Stomach smooth muscle (tissue), 2 donors: ENCODE results near the gene TAF4.
"Not testable (repeated sequence)": the region's sequence is repeated elsewhere in the genome, so short reads cannot be mapped to it uniquely, and the experiment has no call there.

Experiments
- H3K27ac ChIP-seq: one replicate; pipeline ENCODE4 v1.7.0; 2013; ENCODE audit warnings: mild to moderate bottlenecking, low read length, inconsistent platforms
- H3K27me3 ChIP-seq, 2 donors: one replicate each; pipeline ENCODE4 v1.7.0; 2013; ENCODE audit warnings: low read length in 2 of 2; ENCODE audit not compliant: insufficient read depth in 2 of 2, control insufficient read depth in 1 of 2
- H3K36me3 ChIP-seq, 2 donors: one replicate each; pipeline ENCODE4 v1.7.0; 2013; ENCODE audit warnings: low read length in 2 of 2; ENCODE audit not compliant: control insufficient read depth in 2 of 2, insufficient read depth in 2 of 2
- H3K4me1 ChIP-seq: one replicate; pipeline ENCODE4 v1.7.0; 2013; ENCODE audit warnings: low read length; ENCODE audit not compliant: control insufficient read depth, insufficient read depth
- H3K4me3 ChIP-seq, 2 donors: one replicate each; pipeline ENCODE4 v1.7.0; 2013; ENCODE audit warnings: low read length in 2 of 2
- H3K9ac ChIP-seq, 2 donors: one replicate each; pipeline ENCODE4 v1.7.0; 2013; ENCODE audit warnings: low read length in 2 of 2, mild to moderate bottlenecking in 1 of 2
- H3K9me3 ChIP-seq, 2 donors: one replicate each; pipeline ENCODE4 v1.7.0; 2013; ENCODE audit warnings: low read length in 2 of 2; ENCODE audit not compliant: control insufficient read depth in 2 of 2
- donor health status: healthy.
- donor health status: Pancreatic carcinoma.

TAF4 gene

DNA sequence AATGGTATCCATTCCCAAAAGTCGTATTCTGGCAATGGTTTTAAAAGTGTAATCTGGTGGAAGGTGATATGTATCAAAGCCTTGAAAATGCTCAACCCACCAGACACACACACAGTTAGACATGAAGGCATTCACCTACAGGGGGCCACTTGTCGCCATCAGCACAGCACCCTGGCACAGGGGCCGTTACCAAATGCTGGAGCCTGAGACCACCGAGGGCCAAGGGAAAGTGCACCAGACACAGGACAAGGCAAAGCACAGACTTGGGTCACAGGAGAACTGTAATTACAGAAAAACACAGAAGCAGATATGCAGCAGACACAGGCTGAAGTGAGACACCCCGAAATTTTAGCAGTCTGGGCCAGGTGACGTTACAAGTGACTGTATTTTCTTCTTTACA, 9.3 kb downstream of the TAF4 start:
- H3K9me3 ChIP-seq, result no peaks in the 10 kb centered on the region
- H3K9ac ChIP-seq, result no peak overlapping the region
- no peak overlapping the region for H3K4me3 ChIP-seq
- no peak overlapping the region for H3K27ac ChIP-seq
- H3K4me1 ChIP-seq, result peaks cover 13% of the 10 kb centered on the region
- peaks cover 0 to 6% of the 10 kb centered on the region in 2 donors for H3K36me3 ChIP-seq
- H3K27me3 ChIP-seq, result no peaks in the 10 kb centered on the region

DNA sequence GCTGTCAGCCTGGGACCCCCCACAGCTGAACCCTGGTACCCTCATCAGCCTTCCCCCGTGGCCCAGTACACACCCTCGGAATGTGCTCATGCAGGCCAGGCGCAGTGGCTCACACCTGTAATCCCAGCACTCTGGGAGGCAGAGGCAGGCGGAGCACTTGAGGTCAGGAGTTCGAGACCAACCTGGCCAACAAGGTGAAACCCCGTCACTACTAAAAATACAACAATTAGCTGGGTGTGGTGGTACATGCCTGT, 9.9 kb downstream of the TAF4 start:
- not testable (repeated sequence) for H3K9me3 ChIP-seq, H3K36me3 ChIP-seq, H3K27ac ChIP-seq, H3K4me3 ChIP-seq, H3K9ac ChIP-seq, H3K27me3 ChIP-seq
- peaks cover 13% of the 10 kb centered on the region for H3K4me1 ChIP-seq

DNA sequence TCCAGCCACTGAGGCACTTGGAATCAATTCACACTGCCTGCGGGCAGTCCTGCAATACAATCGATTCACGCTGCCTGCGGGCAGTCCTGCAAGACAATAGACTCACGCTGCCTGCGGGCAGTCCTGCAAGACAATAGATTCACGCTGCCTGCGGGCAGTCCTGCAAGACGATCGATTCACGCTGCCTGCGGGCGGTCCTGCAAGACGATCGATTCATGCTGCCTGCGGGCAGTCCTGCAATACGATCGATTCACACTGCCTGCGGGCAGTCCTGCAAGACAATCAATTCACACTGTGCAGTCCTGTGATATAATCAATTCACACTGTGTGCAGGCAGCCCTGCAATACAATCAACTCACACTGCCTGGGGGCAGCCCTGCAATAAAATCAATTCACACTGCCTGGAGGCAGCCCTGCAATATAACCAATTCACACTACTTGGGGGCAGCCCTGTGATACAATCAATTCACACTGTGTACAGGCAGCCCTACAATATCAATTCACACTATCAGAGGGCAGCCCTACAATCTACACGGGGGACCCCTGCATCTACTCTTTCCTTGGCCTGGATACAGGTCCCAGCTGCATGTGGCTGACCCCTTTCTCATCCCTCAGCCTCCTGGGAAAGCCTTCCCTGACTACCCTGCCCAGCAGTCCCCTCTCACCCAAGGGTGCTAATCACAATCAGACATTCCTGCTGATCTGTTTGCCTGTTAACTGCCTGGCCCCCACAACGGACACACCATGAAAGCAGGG, 10.4 kb downstream of the TAF4 start:
- H3K36me3 ChIP-seq, result peaks cover 0 to 6% of the 10 kb centered on the region in 2 donors
- H3K4me3 ChIP-seq, result no peak overlapping the region
- no peak overlapping the region for H3K27ac ChIP-seq
- H3K4me1 ChIP-seq, result peaks cover 12% of the 10 kb centered on the region
- H3K9ac ChIP-seq, result no peak overlapping the region
- no peaks in the 10 kb centered on the region for H3K27me3 ChIP-seq
- H3K9me3 ChIP-seq, result no peaks in the 10 kb centered on the region

DNA sequence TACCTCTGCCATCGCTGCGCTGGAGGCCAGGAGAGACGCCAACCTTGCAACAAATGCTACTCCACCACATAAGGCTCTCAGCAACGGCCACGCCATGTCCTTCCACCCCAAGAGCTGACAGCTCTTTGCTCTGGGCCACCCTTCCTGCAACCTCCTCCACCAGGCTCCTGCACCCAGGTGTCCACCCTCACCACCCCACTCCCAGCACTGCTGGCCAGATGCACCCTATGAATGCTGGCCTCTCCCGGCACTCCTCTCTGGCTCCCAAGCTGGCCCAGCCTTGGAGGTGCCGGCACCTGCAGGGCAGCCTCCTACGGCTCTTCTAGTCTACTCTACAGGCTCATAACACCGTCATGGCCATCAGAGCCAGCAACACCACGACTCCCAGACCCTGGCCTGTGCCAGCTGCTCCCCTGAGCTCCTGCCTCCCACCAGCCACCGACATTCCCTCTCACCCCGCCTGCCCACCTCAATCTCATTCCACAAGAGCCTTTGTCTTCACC, 11.2 kb downstream of the TAF4 start:
- Histone ChIP-seq H3K4me1 (peaks cover 10% of the 10 kb centered on the region), H3K36me3 (peaks cover 0 to 6% of the 10 kb centered on the region in 2 donors), H3K9ac (no peak overlapping the region)

DNA sequence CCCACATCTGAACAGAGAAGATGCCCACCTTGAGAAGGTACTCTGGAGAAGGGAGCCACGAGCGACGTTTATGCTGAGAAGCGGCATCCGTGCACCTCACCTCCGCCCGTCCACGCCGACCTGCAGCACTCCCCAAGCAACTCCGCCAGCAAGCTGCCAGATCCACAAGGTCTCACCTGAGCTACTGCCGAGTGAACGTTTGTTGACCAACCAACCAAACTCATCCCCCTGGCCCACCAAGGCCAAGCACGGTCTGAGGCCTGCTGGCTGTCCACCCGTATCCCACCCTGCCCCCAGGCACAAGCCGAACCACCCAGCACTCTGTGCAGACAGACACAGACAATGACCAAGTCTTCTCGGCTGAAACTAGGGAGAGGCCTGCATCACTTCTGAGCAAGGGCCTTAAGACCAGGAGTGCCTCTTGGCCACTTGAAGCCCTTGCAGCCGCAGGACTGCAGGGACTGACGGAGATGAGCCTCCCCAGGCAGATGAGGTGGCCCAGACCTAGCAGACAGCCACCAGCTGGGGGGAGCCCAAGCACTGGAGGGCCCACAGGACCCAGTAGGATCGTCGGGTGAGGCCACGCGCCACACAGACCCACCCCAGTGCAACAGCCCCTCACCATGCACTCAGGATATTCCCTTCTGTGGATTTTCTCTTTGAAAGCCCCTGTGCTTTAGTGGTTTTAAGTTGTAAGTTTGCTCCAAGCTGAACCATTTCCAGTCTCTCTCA, 12.1 kb downstream of the TAF4 start:
- Histone ChIP-seq H3K27ac (no peak overlapping the region), H3K9ac (no peak overlapping the region), H3K4me3 (no peak overlapping the region), H3K27me3 (no peaks in the 10 kb centered on the region), H3K36me3 (peaks cover 0 to 6% of the 10 kb centered on the region in 2 donors), H3K4me1 (peaks cover 7% of the 10 kb centered on the region), H3K9me3 (no peaks in the 10 kb centered on the region)

More for the DNA sequence above, 11.2 kb downstream of the TAF4 start:
- H3K4me3 ChIP-seq, result no peak overlapping the region
- no peaks in the 10 kb centered on the region for H3K27me3 ChIP-seq
- H3K9me3 ChIP-seq, result no peaks in the 10 kb centered on the region
- no peak overlapping the region for H3K27ac ChIP-seq

DNA sequence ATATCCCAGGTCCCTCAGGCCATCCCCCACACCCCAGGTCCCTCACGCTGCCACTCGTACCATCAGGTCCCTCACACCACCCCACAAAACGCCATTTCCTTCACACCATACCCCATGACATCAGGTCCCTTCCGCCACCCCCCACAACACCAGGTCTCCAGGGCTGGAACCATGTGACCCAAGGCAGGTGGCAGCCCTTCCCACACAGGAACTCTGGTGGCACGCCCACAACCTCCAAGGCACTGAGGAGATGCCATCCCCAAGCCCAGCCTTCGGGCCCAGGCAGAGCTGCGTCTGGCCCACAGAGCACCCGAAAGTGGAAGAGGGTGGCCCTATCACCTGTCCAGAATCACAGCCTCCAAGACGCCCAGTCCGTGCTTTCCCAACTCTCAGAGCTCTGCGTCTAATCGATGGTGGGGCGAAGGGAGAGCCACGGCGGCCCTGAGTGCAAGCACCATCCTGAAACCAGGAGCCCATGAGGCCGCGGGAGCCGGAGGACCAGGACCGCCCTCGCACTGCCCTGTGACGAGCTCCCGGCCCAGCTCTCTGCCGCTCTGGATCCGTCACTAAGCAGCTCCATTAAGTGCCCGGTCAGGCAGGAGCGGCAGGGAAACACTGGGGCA, 12.7 kb downstream of the TAF4 start:
- Histone ChIP-seq H3K27me3 (no peaks in the 10 kb centered on the region), H3K4me3 (no peak overlapping the region), H3K9me3 (no peaks in the 10 kb centered on the region), H3K27ac (no peak overlapping the region), H3K36me3 (peaks cover 0 to 6% of the 10 kb centered on the region in 2 donors), H3K4me1 (peaks cover 7% of the 10 kb centered on the region), H3K9ac (no peak overlapping the region)

DNA sequence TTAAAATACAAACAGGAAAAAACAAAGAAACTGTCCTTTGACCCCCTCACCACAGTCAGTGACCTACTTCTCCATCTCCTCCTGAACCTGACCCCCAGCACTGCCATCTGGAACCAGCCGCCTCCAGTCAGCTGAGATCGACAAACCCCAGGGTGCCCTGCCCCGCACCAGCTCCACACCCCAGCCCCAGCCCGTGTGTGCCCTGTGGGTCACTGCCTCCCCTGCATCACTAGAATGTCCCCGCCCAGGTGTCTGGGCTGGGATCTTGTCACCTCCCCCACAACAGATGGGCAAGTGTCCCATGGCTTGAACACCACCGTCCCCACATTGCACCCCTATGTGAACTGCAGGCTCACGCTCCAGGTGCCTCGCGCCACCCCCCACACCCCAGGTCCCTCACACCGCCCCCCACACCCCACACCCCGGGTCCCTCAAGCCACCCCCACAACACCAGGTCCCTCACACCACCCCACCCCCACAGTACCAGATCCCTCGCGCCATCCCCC, 13.3 kb downstream of the TAF4 start:
- H3K4me3 ChIP-seq, result no peak overlapping the region
- H3K9me3 ChIP-seq, result no peaks in the 10 kb centered on the region
- peaks cover 7% of the 10 kb centered on the region for H3K4me1 ChIP-seq
- H3K27ac ChIP-seq, result no peak overlapping the region
- H3K9ac ChIP-seq, result no peak overlapping the region
- H3K27me3 ChIP-seq, result no peaks in the 10 kb centered on the region
- H3K36me3 ChIP-seq, result peaks cover 0 to 6% of the 10 kb centered on the region in 2 donors

DNA sequence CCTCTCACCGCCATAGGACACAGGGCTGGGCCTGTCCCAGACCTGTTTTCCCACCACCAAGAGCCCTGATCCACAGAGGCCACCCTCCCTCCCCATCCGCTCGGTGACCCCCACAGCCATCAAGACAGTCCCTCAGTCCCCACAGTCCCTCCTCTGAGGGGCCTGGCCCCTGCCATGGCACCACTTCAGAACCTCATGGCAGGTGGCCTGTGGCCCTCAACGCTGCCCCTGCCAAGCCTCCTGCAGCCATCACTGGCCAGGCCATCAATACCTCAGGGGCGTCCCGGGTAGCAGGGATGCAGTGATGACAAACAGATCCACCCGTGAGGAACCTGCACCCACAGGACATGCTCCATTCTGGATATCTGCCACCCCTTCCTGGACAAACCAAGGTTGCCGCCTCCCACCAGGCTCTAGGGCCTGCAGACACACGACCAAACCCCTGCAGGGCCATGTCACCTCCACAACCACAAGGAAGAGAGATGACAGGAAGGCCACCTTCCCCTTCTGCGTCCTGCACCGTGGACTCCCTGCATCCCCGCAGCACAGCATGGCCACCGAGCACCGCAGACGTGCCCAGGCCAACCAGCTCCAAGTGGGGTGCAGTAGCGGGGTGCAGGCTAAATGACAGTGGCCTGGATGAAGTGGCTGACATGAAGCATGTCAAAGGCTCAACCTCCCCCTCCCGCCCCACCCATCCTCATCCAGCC, 14.0 kb downstream of the TAF4 start:
- Histone ChIP-seq H3K4me1 (peaks cover 7% of the 10 kb centered on the region), H3K27me3 (no peaks in the 10 kb centered on the region), H3K4me3 (no peak overlapping the region), H3K36me3 (peaks cover 0 to 6% of the 10 kb centered on the region in 2 donors), H3K9me3 (no peaks in the 10 kb centered on the region), H3K27ac (no peak overlapping the region), H3K9ac (no peak overlapping the region)

DNA sequence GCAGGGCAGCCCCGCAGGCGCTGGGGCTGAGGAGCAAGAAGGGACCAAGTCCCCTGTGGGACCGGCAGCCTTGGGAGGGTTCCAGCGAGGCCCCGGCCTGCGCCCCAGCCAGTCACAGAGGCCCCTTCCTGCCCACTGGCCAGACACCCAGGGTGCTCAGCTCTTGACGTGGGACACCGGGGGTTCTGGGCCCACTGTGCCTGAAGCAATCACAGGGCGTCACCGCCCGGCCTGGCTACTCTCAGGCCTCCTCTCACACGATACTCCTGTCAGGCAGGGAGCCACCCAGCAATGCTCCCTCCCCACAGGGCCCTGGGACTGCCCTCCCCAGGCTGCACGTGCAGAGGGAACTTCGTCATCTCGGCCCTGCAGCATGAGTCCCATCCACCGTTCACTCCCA, 14.5 kb downstream of the TAF4 start:
- H3K27me3 ChIP-seq, result no peaks in the 10 kb centered on the region
- no peak overlapping the region for H3K27ac ChIP-seq
- H3K36me3 ChIP-seq, result peaks cover 0 to 4% of the 10 kb centered on the region in 2 donors
- H3K9ac ChIP-seq, result no peak overlapping the region
- no peaks in the 10 kb centered on the region for H3K9me3 ChIP-seq
- peaks cover 7% of the 10 kb centered on the region for H3K4me1 ChIP-seq
- H3K4me3 ChIP-seq, result no peak overlapping the region
